ENCODE measurements around the gene B3GNT7. TPM values are rescaled to one million over a fixed set of nuclear protein-coding genes. Genes with fewer than 3 reads are reported as not detected.
"Not testable (repeated sequence)": the region's sequence is repeated elsewhere in the genome, so short reads cannot be mapped to it uniquely, and the experiment has no call there.

B3GNT7 gene
- total RNA-seq, 2 donors from 2014 or later, result 12.6 to 20.1 TPM

DNA sequence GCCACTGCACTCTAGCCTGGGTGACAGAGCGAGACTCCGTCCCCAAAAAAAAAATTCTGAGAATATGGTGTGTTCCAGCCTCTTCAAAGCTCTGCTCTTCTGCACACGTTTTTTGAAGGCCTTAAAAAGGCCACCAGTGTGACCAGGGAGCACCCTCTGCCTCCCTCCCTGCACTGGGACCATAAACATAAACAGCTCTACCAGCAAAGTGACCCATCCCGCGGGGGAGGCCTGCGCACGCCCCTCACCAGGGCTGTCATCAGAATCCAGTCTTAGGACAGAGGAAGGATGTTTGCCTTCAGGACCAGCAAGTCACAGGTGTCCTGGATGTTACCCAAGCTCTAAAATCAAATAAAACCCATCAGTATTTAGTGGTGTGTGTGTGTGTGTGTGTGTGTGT is 23.2 kb upstream of the B3GNT7 start:
- H3K36me3 Mint-ChIP-seq, result no peaks in the 10 kb centered on the region
- no peak for DNase-seq (ENCODE audit: low spot score)
- no peak for ATAC-seq
- peaks cover 0 to 5% of the 10 kb centered on the region in 2 donors for H3K4me1 Mint-ChIP-seq (ENCODE audit: low read depth in 2 of 2)
- H3K27ac Mint-ChIP-seq, result no peak overlapping the region
- H3K27me3 Mint-ChIP-seq, result no peaks in the 10 kb centered on the region
- H3K9me3 Mint-ChIP-seq, result no peaks in the 10 kb centered on the region
- H3K4me3 Mint-ChIP-seq, result no peak overlapping the region

DNA sequence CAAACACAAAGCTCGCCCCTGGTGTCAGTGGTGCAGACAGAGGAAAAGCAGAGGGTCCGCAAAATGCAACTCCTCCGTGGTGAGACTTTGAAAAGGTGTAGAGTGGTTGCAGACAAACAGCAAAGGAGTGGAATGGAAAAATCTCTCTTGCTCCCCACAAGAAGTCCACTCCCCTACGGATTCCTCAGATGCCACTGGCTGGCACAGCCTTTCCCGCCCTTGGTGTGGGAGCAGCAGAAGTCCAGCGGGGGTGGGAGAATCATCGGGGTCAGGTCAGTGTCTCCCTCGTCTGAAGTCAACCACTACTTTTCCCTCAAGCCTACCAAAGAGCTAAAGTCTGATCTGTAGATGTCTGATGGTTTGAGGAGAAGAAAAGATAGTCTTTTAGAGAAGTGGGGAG is 22.3 kb upstream of the B3GNT7 start:
- H3K27ac Mint-ChIP-seq, result no peak overlapping the region
- no peaks in the 10 kb centered on the region for H3K9me3 Mint-ChIP-seq
- no peak for ATAC-seq
- no peak for DNase-seq (ENCODE audit: low spot score)
- H3K4me3 Mint-ChIP-seq, result no peak overlapping the region
- H3K4me1 Mint-ChIP-seq (ENCODE audit: low read depth in 2 of 2), result peaks cover 0 to 5% of the 10 kb centered on the region in 2 donors
- H3K36me3 Mint-ChIP-seq, result no peaks in the 10 kb centered on the region
- H3K27me3 Mint-ChIP-seq, result no peaks in the 10 kb centered on the region

DNA sequence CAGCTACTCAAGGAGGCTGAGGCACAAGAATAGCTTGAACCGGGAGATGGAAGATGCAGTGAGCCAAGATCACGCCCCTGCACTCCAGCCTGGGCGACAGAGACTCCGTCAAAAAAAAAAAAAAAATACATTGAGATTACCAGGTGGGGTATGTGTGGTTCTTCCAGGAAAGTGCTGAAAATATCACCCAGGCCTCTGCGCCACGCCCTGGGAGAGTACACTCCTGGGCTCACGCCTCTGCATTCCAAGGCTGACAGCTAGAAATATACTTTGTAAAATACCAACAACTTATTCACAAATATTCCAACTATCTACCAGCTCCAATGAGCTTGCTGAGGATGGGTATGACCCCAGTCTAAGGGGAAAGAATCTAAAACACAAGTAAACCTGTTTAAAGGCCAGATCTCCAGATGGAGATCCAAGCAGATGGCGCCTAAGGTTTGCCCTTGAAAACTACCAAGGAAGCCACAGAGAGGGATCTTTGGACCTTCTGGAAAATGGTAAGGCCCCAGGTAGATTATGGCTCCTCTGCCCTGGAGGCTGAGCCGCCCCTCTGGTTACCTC is 21.6 kb upstream of the B3GNT7 start:
- no peaks in the 10 kb centered on the region for H3K27me3 Mint-ChIP-seq
- ATAC-seq, result no peak
- H3K9me3 Mint-ChIP-seq, result no peaks in the 10 kb centered on the region
- no peak overlapping the region for H3K4me3 Mint-ChIP-seq
- H3K36me3 Mint-ChIP-seq, result no peaks in the 10 kb centered on the region
- H3K27ac Mint-ChIP-seq, result no peak overlapping the region
- no peak for DNase-seq (ENCODE audit: low spot score)
- H3K4me1 Mint-ChIP-seq (ENCODE audit: low read depth in 2 of 2), result peaks cover 0 to 5% of the 10 kb centered on the region in 2 donors

DNA sequence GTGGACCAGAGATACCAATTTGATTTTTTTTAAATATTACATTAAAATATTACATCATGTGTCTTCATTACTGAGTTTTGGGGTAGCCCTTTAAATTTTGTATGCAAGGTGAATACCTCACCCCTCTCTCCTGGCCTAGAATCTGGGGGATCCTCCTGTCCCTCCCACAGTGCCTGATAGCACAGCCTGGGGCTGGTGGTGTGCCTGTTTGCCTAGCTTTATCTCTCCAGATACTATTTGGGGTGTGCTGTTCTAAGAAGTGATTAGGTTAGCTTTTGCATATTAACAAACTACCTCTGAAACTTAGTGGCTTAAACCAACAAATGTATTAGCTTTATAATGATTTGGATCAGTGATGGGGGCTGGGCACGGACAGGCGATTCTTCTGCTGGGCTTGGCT is 20.7 kb upstream of the B3GNT7 start:
- Mint-ChIP-seq H3K4me3 (no peak overlapping the region), H3K27me3 (no peaks in the 10 kb centered on the region), H3K4me1 (ENCODE audit: low read depth in 2 of 2) (peaks cover 0 to 5% of the 10 kb centered on the region in 2 donors), H3K36me3 (no peaks in the 10 kb centered on the region), H3K9me3 (no peaks in the 10 kb centered on the region), H3K27ac (no peak overlapping the region)
- ATAC-seq (no peak), DNase-seq (ENCODE audit: low spot score) (no peak)

DNA sequence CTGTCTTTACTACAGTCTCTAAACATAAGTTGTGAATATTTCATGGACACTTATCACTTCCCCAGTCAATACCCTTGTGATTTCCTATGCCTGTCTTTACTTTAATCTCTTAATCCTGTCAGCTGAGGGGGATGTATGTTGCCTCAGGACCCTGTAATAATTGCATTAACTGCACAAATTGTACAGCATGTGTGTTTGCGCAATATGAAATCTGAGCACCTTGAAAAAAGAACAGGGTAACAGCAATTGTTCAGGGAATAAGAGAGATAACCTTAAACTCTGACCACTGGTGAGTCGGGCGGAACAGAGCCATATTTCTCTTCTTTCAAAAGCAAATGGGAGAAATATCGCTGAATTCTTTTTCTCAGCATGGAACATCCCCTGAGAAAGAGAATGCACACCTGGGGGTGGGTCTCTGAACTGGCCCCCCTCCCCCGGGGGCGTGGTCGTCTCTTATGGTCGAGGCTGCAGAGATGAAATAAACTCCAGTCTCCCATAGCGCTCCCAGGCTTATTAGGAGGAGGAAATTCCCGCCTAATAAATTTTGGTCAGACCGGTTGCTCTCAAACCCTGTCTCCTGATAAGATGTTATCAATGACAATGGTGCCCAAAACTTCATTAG is 19.4 kb upstream of the B3GNT7 start:
- H3K27ac Mint-ChIP-seq; H3K4me3 Mint-ChIP-seq; H3K9me3 Mint-ChIP-seq; H3K27me3 Mint-ChIP-seq; H3K4me1 Mint-ChIP-seq (ENCODE audit: low read depth in 2 of 2); ATAC-seq; H3K36me3 Mint-ChIP-seq; DNase-seq (ENCODE audit: low spot score): not testable (repeated sequence)

DNA sequence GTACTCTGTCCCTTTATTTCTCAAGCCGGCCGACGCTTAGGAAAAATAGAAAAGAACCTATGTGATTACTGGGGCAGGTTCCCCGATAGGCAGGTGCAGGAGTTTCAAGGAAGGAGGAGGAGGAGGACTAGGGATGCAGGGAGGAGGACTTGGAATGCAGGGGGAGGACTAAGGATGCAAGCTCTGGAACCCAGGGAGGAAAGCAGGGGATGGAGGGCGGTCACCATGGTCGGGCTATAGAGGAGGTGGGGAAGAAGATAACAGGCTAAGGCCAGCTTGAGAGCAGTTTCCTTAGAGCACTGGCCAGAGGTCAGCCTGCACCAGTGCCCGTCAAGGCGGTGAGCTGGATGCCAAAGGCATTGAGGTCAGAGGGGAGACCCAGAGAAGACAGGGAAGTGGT is 18.7 kb upstream of the B3GNT7 start:
- ATAC-seq (no peak), DNase-seq (ENCODE audit: low spot score) (no peak)
- Mint-ChIP-seq H3K9me3 (no peaks in the 10 kb centered on the region), H3K36me3 (no peaks in the 10 kb centered on the region), H3K4me1 (ENCODE audit: low read depth in 2 of 2) (peaks cover 0 to 10% of the 10 kb centered on the region in 2 donors), H3K27me3 (no peaks in the 10 kb centered on the region), H3K4me3 (no peak overlapping the region), H3K27ac (no peak overlapping the region)

DNA sequence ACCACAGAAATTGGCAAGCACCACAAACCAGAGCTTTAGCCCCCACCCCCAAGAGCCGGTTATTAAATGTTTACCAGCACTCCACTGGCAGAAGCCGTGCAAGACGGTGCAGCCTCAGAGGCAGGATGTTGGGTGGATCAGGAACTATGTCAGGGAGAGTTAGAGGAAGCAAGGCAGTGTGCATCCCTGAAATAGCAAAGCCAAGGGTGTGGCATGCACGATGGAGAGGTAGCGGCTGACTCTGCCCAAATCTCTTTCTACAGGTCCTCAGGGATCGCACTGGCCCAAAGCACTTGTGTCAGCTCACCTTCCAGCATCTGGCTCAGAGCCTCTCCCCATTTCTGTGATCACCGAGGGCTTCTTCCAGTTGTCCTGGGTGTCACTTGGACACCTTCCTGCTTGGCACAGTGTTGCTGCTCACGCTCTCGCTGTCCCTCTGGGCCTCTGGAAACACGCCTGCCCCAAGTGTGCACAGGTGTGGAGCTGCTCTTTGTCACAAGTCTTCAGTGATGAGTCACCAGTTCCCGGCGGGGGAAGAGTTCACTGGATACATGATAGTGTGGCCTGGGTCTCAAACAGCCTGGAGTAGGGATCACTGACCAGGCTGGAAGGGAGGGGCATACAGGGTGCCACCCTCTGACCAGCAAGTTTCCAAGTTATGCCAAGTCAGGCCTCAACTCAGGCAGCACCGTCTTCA is 17.3 kb upstream of the B3GNT7 start:
- DNase-seq (ENCODE audit: low spot score), result no peak
- ATAC-seq, result no peak
- Mint-ChIP-seq H3K36me3 (no peaks in the 10 kb centered on the region), H3K27me3 (no peaks in the 10 kb centered on the region), H3K9me3 (no peaks in the 10 kb centered on the region), H3K4me1 (ENCODE audit: low read depth in 2 of 2) (peaks cover 0 to 10% of the 10 kb centered on the region in 2 donors), H3K4me3 (no peak overlapping the region), H3K27ac (no peak overlapping the region)

DNA sequence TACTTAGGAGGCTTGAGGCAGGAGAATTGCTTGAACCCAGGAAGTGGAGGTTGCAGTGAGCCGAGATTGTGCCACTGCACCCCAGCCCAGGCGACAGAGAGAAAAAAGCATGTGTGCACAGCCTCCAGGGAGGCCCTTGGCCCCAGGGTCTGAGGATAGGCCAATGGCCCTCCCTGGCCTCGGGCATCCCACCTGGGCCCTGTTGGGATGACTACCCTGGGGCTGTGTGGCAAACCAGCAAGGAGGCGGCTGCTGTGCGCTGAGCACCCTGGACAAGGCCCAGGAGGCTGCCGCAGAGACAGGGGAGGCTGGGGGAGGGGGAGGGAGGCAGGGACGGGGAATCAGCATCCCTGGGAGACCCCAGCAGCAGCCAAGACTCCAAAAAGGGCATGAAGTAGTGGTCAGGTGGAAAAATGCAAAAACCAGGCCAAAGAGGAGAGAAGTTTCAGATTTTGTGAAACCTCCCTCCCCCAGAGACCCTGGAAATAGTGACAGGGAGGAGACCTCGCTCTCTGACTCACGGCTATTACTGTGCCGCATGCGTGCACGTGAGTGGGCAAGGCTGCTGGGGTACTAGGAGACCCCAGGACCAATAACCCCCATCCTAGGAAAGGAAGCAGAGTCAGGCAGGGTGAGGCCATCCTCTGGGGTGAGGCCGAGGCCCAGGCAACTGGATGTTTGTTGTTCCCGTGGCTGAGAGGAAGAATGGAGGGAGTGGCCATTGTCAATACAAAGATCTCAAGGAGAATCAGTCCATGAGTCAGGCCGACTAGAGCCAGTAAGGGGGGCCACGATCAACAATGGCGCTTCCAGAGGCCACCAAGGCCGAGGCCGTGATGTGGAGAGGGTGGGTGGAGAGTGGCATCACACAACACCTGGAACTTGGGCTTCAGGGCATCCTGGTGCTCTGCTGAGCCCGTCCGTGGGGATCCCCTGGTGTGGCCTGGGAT is 16.0 kb upstream of the B3GNT7 start:
- Mint-ChIP-seq H3K9me3 (no peaks in the 10 kb centered on the region), H3K27me3 (no peaks in the 10 kb centered on the region), H3K4me1 (ENCODE audit: low read depth in 2 of 2) (peaks cover 8 to 20% of the 10 kb centered on the region in 2 donors), H3K4me3 (no peak overlapping the region), H3K27ac (no peak overlapping the region), H3K36me3 (no peaks in the 10 kb centered on the region)
- no peak for DNase-seq (ENCODE audit: low spot score)
- ATAC-seq, result no peak

DNA sequence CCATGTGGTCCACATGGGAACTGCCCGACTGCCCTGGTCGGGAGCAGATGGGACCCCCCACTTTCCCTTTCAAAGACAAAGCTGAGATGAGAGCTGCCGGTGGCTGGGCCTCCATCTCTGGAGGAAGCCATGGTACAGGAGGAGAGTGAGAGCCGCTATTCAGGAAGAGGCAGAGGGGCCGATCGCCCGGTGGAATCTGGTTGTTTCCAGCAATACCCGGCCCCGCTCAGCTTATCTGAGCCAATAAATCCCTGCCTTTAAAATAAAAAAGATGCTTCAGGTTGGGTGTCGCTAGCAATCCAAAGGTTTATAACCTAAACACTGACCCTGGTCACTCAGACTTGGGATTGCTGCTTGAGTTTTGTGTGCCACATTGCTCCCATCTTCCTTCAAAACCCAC is 15.2 kb upstream of the B3GNT7 start:
- peaks cover 16 to 28% of the 10 kb centered on the region in 2 donors for H3K4me1 Mint-ChIP-seq (ENCODE audit: low read depth in 2 of 2)
- no peak for DNase-seq (ENCODE audit: low spot score)
- peaks cover 7% of the 10 kb centered on the region for H3K9me3 Mint-ChIP-seq
- ATAC-seq, result no peak
- no peaks in the 10 kb centered on the region for H3K36me3 Mint-ChIP-seq
- no peak overlapping the region for H3K4me3 Mint-ChIP-seq
- no peaks in the 10 kb centered on the region for H3K27me3 Mint-ChIP-seq
- H3K27ac Mint-ChIP-seq, result peak overlapping the region in 1 of 2 donors; percentile 4

DNA sequence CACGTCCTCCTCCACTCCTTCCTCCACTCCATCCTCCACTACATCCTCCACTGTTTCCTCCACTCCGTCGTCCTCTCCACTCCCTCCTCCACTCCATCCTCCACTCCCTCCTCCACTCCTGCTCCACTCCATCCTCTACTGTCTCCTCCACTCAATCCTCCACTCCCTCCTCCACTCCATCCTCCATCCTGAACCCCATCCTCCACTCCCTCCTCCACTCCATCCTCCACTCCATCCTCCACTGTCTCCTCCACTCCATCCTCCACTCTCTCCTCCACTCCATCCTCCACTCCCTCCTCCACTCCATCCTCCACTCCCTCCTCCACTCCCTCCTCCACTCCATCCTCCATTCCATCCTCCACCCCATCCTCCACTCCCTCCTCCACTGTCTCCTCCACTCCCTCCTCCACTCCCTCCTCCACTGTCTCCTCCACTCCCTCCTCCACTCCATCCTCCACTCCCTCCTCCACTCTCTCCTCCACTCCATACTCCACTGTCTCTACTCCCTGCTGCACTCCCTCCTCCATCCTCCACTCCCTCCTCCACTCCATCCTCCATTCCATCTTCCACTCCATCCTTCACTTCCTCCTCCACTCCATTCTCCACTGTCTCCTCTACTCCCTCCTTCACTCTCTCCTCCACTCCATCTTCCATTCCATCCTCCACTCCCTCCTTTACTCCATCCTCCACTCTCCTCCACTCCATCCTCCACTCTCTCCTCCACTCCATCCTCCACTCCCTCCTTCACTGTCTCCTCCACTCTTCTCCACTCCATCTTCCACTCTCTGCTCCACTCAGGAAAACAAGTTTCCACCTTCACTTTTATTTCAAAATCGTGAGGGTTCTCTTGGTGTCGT is 14.3 kb upstream of the B3GNT7 start:
- Mint-ChIP-seq H3K27ac (peak overlapping the region in 1 of 2 donors; percentile 4), H3K27me3 (no peaks in the 10 kb centered on the region), H3K4me1 (ENCODE audit: low read depth in 2 of 2) (peaks cover 24 to 35% of the 10 kb centered on the region in 2 donors), H3K36me3 (peaks cover 5% of the 10 kb centered on the region), H3K4me3 (no peak overlapping the region), H3K9me3 (peaks cover 7% of the 10 kb centered on the region)
- no peak for DNase-seq (ENCODE audit: low spot score)
- no peak for ATAC-seq

DNA sequence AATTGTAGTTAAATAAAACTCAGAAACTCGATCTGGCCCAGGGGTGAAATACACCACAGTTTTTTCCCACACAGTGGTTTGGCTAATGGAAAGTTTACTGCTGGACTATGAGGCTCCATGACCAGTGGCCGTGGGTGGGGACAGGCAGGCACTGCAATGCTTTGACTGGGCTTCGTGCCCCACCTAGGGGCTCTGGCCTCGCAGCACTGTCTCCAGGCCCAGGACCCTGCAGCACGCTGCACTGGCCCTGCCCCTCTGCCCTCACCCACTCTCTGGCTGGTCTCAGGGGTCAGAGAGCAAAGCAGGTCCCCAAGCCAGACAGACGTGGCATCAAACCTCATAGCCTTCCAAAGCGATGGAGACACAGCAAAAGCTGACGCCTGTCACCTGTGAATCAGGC is 13.4 kb upstream of the B3GNT7 start:
- no peak for ATAC-seq
- peaks cover 7% of the 10 kb centered on the region for H3K9me3 Mint-ChIP-seq
- H3K4me1 Mint-ChIP-seq (ENCODE audit: low read depth in 2 of 2), result peaks cover 31 to 39% of the 10 kb centered on the region in 2 donors
- no peak overlapping the region for H3K4me3 Mint-ChIP-seq
- H3K36me3 Mint-ChIP-seq, result peaks cover 5% of the 10 kb centered on the region
- H3K27me3 Mint-ChIP-seq, result no peaks in the 10 kb centered on the region
- H3K27ac Mint-ChIP-seq, result peak overlapping the region in 1 of 2 donors; percentile 4
- DNase-seq (ENCODE audit: low spot score), result no peak

DNA sequence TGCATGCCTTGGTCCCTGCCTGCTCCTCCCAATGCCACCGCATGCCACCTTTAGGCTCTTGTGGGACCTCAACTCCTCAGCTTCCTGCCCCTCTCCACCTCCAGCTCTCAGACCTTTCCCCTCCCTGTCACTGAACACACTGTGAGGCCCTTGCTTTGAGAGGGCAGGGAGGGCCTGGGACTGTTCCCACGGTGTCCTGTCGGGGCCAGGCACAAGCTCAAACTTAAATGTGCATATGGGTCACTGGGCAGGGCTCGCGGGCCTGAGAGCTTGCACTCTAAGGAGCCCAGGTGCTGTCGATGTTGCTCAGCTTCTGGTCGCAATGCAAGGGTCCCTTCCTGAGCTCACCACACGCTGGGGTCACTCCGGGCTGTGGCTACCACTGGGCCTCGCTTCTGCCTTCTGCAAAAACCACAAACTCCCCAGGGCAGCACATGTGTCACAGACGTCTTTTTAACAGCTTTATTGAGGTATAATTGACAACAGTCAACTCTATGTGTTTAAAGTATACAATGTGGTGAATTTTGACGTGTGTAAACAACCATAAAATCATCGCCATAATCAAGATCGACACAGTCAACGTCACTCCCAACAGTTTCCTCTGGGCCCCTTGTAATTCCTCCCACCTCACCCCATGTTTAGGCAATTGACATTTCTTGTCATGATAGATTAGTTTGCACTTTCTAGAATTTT is 11.9 kb upstream of the B3GNT7 start:
- H3K9me3 Mint-ChIP-seq, result peaks cover 7% of the 10 kb centered on the region
- peak overlapping the region; percentile 26 to 84 for H3K27ac Mint-ChIP-seq
- peak overlapping the region; percentile 41 for H3K4me3 Mint-ChIP-seq
- DNase-seq (ENCODE audit: low spot score) (no peak), ATAC-seq (peak; percentile 68 to 76)
- H3K4me1 Mint-ChIP-seq (ENCODE audit: low read depth in 2 of 2), result peaks cover 35 to 45% of the 10 kb centered on the region in 2 donors
- no peaks in the 10 kb centered on the region for H3K27me3 Mint-ChIP-seq
- H3K36me3 Mint-ChIP-seq, result peaks cover 5% of the 10 kb centered on the region
